Nephron (organoid): ENCODE data around the gene SURF4.
"Not testable (repeated sequence)": the region's sequence is repeated elsewhere in the genome, so short reads cannot be mapped to it uniquely, and the experiment has no call there.

Source experiments
- H3K27ac Mint-ChIP-seq, 3 experiments: 2 replicates each; pipeline ENCODE4 v1.8.0; 2020; ENCODE audit warnings: mixed read lengths in 3 of 3, mild to moderate bottlenecking in 2 of 3, moderate library complexity in 1 of 3
- H3K27me3 Mint-ChIP-seq: 2 replicates; pipeline ENCODE4 v1.8.0; 2021; ENCODE audit warnings: low read depth, mild to moderate bottlenecking, moderate library complexity, mixed read lengths
- H3K36me3 Mint-ChIP-seq: 2 replicates; pipeline ENCODE4 v1.8.0; 2020; ENCODE audit warnings: low read depth, mixed read lengths
- H3K4me1 Mint-ChIP-seq: 2 replicates; pipeline ENCODE4 v1.8.0; 2020; ENCODE audit warnings: mixed read lengths
- H3K4me3 Mint-ChIP-seq, 3 experiments: 2 replicates each; pipeline ENCODE4 v1.8.0; 2020; ENCODE audit warnings: mild to moderate bottlenecking in 3 of 3, mixed read lengths in 3 of 3, moderate library complexity in 2 of 3
- H3K9me3 Mint-ChIP-seq: 2 replicates; pipeline ENCODE4 v1.8.0; 2020; ENCODE audit warnings: mixed read lengths
- TF ChIP-seq, protein P1 (sequence below), 3 experiments: fragments of 200-600 bp; sonication (generic); IDR thresholded peaks; one replicate each; pipeline ENCODE4 v1.5.0; 2021; ENCODE audit warnings: antibody characterized with exemption in 3 of 3; ENCODE audit not compliant: unreplicated experiment in 3 of 3

Gene SURF4

DNA sequence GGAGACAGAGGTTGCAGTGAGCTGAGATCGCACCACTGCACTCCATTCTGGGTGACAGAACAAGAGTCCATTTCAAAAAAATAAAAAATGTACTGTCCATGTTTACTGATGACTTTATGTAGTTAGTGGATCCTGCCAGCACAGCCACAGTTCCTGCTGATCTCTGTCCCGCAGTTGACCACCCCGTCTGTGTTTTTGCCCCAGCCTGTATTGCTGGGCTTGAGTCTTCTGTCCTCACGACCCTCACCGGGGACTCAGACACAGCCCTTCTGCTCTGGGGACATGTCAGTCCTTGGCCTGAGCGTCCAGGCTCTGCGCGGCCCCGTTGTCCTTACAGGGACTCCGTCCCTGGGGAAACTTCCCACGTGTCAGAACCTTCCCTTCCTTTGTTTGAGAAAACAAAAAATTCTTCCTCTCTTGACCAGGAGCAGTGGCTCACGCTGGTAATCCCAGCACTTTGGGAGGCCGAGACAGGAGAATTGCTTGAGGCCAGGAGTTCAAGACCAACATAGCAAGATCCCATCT lies 54.4 kb downstream of the SURF4 start:
- Mint-ChIP-seq H3K4me3 (no peak overlapping the region), H3K4me1 (no peaks in the 10 kb centered on the region), H3K36me3 (peaks cover 7% of the 10 kb centered on the region), H3K27me3 (peaks cover 18% of the 10 kb centered on the region), H3K27ac (no peak overlapping the region), H3K9me3 (peaks cover 12% of the 10 kb centered on the region)
- TF ChIP-seq, protein P1, sequence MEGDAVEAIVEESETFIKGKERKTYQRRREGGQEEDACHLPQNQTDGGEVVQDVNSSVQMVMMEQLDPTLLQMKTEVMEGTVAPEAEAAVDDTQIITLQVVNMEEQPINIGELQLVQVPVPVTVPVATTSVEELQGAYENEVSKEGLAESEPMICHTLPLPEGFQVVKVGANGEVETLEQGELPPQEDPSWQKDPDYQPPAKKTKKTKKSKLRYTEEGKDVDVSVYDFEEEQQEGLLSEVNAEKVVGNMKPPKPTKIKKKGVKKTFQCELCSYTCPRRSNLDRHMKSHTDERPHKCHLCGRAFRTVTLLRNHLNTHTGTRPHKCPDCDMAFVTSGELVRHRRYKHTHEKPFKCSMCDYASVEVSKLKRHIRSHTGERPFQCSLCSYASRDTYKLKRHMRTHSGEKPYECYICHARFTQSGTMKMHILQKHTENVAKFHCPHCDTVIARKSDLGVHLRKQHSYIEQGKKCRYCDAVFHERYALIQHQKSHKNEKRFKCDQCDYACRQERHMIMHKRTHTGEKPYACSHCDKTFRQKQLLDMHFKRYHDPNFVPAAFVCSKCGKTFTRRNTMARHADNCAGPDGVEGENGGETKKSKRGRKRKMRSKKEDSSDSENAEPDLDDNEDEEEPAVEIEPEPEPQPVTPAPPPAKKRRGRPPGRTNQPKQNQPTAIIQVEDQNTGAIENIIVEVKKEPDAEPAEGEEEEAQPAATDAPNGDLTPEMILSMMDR (IDR thresholded peaks at IDR 0.05; ENCODE audit: unreplicated experiment in 3 of 3), result no peak

DNA sequence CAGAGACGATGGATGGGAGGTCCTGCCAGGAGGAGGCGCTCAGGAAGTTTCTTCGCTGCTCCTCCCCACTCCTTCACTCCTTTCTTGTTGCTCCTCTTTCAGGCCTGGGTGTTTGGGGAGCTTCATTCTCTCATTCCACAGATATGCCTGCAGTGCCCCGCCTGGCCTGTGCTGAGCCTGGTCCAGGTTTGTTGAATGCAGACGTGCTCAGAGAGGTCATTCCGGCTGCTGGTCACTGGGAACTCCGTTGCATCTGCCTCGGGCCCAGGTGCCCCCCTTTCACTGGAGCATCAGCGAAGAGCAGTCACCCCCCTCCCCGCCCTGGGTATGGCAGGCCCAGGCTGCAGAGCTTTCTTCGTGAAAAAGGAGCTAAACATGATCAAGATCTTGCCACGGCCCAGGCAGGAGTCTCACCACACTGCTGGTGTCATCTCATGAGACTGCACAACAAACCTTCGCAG lies 55.4 kb downstream of the SURF4 start:
- Mint-ChIP-seq H3K4me3 (no peak overlapping the region), H3K27ac (no peak overlapping the region), H3K36me3 (peaks cover 4% of the 10 kb centered on the region), H3K9me3 (peaks cover 19% of the 10 kb centered on the region), H3K27me3 (peaks cover 21% of the 10 kb centered on the region), H3K4me1 (no peaks in the 10 kb centered on the region)
- TF ChIP-seq, protein P1 (IDR thresholded peaks at IDR 0.05; ENCODE audit: unreplicated experiment in 3 of 3), result no peak

DNA sequence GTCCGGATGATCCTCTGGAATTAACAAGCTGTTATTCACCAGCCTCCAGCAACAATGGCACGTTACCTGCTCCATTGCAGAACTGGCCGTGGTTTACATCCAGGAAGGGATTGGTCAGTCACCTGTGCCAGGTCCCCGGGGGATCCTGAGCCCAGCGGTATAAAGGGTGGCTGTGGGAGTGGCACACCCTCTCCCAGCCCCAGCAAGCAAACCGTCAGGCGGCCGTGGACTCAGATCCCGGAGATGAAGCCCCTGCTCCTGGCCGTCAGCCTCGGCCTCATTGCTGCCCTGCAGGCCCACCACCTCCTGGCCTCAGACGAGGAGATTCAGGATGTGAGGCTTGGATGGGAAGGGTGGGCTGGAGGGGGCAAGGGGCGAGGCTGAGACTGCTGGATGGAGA lies 58.3 kb downstream of the SURF4 start:
- not testable (repeated sequence) for H3K4me1 Mint-ChIP-seq, H3K27ac Mint-ChIP-seq, H3K9me3 Mint-ChIP-seq, H3K36me3 Mint-ChIP-seq, H3K4me3 Mint-ChIP-seq
- peaks cover 16% of the 10 kb centered on the region for H3K27me3 Mint-ChIP-seq

DNA sequence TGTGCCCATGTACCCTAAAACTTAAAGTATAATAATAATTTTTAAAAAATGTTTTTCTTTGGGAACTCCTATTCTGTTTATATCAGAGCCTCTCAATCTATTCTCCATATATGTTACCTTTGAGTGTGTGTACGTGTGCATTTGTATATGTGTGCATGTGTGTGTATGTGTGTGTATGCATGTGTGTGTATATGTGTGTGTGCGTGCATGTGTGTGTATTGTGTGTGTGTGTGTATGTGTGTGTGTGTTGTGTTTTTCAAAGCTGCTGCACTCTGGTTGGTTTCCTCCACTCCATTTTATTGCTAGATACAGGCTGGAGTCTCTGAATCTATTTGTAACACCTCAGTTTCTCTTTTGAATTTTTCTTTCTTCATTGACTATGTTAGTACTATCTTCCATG lies 59.9 kb downstream of the SURF4 start:
- H3K27me3 Mint-ChIP-seq, result peaks cover 16% of the 10 kb centered on the region
- no peaks in the 10 kb centered on the region for H3K4me1 Mint-ChIP-seq
- TF ChIP-seq, protein P1 (IDR thresholded peaks at IDR 0.05; ENCODE audit: unreplicated experiment in 3 of 3), result no peak
- peaks cover 9% of the 10 kb centered on the region for H3K9me3 Mint-ChIP-seq
- H3K27ac Mint-ChIP-seq, result no peak overlapping the region
- H3K4me3 Mint-ChIP-seq, result no peak overlapping the region
- H3K36me3 Mint-ChIP-seq, result no peaks in the 10 kb centered on the region
